B cell (primary cell): Measurements from ENCODE around the gene DPM1. TPM values are rescaled to one million over a fixed set of nuclear protein-coding genes. Genes with fewer than 3 reads are reported as not detected.
A peak's percentile ranks its signal among the peaks of the same experiment; 100 is the strongest.

Experiments used
- ATAC-seq: fragments of 200-7000 bp; cut with Tn5 transposase; one replicate; pipeline ENCODE4 v1.10.0; 2021; ENCODE audit warnings: low read depth, mild to moderate bottlenecking, moderate number of reproducible peaks, moderate library complexity
- CTCF ChIA-PET: fragments of 350-600 bp; sonication (Branson Sonifier 250); formaldehyde crosslinking; loops from one replicate; lab custom pipeline; 2021; ENCODE audit warnings: antibody characterized with exemption, inconsistent platforms; lab: Charles Lee
- POLR2A ChIA-PET: fragments of 350-600 bp; sonication (Branson Sonifier 250); formaldehyde crosslinking; loops from one replicate; lab custom pipeline; 2021; ENCODE audit warnings: antibody characterized with exemption; lab: Charles Lee
- DNase-seq: peaks from one replicate; pipeline ENCODE4 v3.0.0; 2013
- H2AFZ ChIP-seq: 2 replicates; pipeline ENCODE4 v1.6.1; 2012; ENCODE audit warnings: mild to moderate bottlenecking, low read depth, low read length; ENCODE audit not compliant: insufficient read depth, poor library complexity, severe bottlenecking
- H3K27ac ChIP-seq, 2 donors: 1 replicate in 1 of 2; 2 replicates in 1 of 2; pipeline ENCODE4 v1.5.1; 2012 to 2013; ENCODE audit warnings: low read length in 2 of 2, mild to moderate bottlenecking in 2 of 2, moderate library complexity in 1 of 2
- H3K27me3 ChIP-seq, 4 experiments: fragments of 200-600 bp in 1 of 4; sonication (generic) in 1 of 4; replicated peaks in 1 of 4; 1 replicate in 2 of 4; 2 replicates in 2 of 4; pipeline versions ENCODE4 v1.6.1 to v1.7.0; 2013 to 2016; ENCODE audit warnings: low read length in 3 of 4, mild to moderate bottlenecking in 2 of 4, mixed read lengths in 1 of 4, moderate library complexity in 1 of 4; ENCODE audit not compliant: insufficient read depth in 4 of 4, control insufficient read depth in 3 of 4; ENCODE audit errors: control extremely low read depth in 1 of 4
- H3K36me3 ChIP-seq, 2 experiments: replicated peaks in 1 of 2; 1 replicate in 1 of 2; 2 replicates in 1 of 2; pipeline versions ENCODE4 v1.6.1 to v1.7.1; 2013; ENCODE audit warnings: low read length in 1 of 2; ENCODE audit not compliant: insufficient read depth in 2 of 2, control insufficient read depth in 1 of 2; ENCODE audit errors: control extremely low read depth in 1 of 2, extremely low read depth in 1 of 2
- H3K4me1 ChIP-seq, 2 donors: fragments of 200-600 bp in 1 of 2; sonication (generic) in 1 of 2; 1 replicate in 1 of 2; 2 replicates in 1 of 2; pipeline versions ENCODE4 v1.5.1 to v1.6.1; 2013 to 2017; ENCODE audit warnings: low read length in 2 of 2; ENCODE audit not compliant: control insufficient read depth in 2 of 2, insufficient read depth in 2 of 2
- H3K4me2 ChIP-seq: replicated peaks from 2 replicates; pipeline ENCODE3; 2012; ENCODE audit warnings: mild to moderate bottlenecking, low read depth, low read length; ENCODE audit not compliant: poor library complexity, severe bottlenecking
- H3K4me3 ChIP-seq, 5 experiments: fragments of 200-600 bp in 1 of 5; sonication (generic) in 1 of 5; 1 replicate in 3 of 5; 2 replicates in 2 of 5; pipeline versions ENCODE4 v1.5.1 to v1.7.0; 2011 to 2016; ENCODE audit warnings: low read length in 4 of 5, mild to moderate bottlenecking in 4 of 5, low read depth in 2 of 5, control low read depth in 1 of 5, moderate library complexity in 1 of 5; ENCODE audit not compliant: insufficient read depth in 1 of 5; ENCODE audit errors: control extremely low read depth in 1 of 5, extremely low read depth in 1 of 5
- H3K79me2 ChIP-seq: fragments of 200-600 bp; sonication (generic); one replicate; pipeline ENCODE4 v1.6.0; 2016; ENCODE audit warnings: low read length; ENCODE audit not compliant: control insufficient read depth, insufficient read depth
- H3K9ac ChIP-seq: fragments of 200-600 bp; sonication (generic); 2 replicates; pipeline ENCODE4 v1.6.1; 2017; ENCODE audit warnings: mild to moderate bottlenecking, low read length, moderate library complexity
- H3K9me3 ChIP-seq, 3 donors: one replicate each; pipeline versions ENCODE4 v1.6.1 to v1.7.1; 2013; ENCODE audit warnings: low read length in 2 of 3; ENCODE audit not compliant: control insufficient read depth in 2 of 3, insufficient read depth in 1 of 3; ENCODE audit errors: control extremely low read depth in 1 of 3
- H4K20me1 ChIP-seq: 2 replicates; pipeline ENCODE4 v1.6.0; 2012; ENCODE audit warnings: mild to moderate bottlenecking, low read length; ENCODE audit not compliant: insufficient read depth, control insufficient read depth, poor library complexity, severe bottlenecking
- H3K27ac Mint-ChIP-seq: one replicate; pipeline ENCODE4 v1.8.0; 2021; ENCODE audit warnings: mixed read lengths
- H3K27me3 Mint-ChIP-seq: one replicate; pipeline ENCODE4 v1.8.0; 2021; ENCODE audit warnings: mixed read lengths
- H3K4me1 Mint-ChIP-seq: one replicate; pipeline ENCODE4 v1.8.0; 2021; ENCODE audit warnings: mixed read lengths
- H3K4me3 Mint-ChIP-seq: one replicate; pipeline ENCODE4 v1.8.0; 2021; ENCODE audit warnings: mixed read lengths
- H3K9me3 Mint-ChIP-seq: one replicate; pipeline ENCODE4 v1.8.0; 2022; ENCODE audit warnings: mixed read lengths; ENCODE audit not compliant: insufficient read depth
- EZH2 ChIP-seq: IDR thresholded peaks from 2 replicates; pipeline ENCODE4 v1.6.1; 2012; ENCODE audit warnings: borderline replicate concordance, low read depth, mild to moderate bottlenecking, moderate library complexity, low read length; ENCODE audit not compliant: insufficient read depth, poor library complexity, severe bottlenecking
- WGBS: methylation state at CpG from one replicate; pipeline ENCODE4 v1.1.5; 2013; ENCODE audit warnings: missing lambda C conversion rate; ENCODE audit not compliant: insufficient coverage; 5-methylcytosine and 5-hydroxymethylcytosine counted together
- intact Hi-C: fragments of 100-400 bp; cut with micrococcal nuclease; formaldehyde crosslinking; loops from one replicate; pipeline ENCODE4 v1.10.0; 2022
- polyA minus RNA-seq: library from RNA; depleted of rRNA, polyadenylated mRNA; stranded (reverse); fragments of >200 nt; gene quantifications from 2 replicates; pipeline ENCODE4 v1.2.3, GENCODE V29; 2012
- polyA plus RNA-seq: library from polyadenylated mRNA; depleted of rRNA; stranded (reverse); fragments of >200 nt; gene quantifications from 2 replicates; pipeline ENCODE4 v1.2.3, GENCODE V29; 2012
- total RNA-seq, 2 donors: library from RNA; stranded (reverse); fragments of 120-200 nt in 1 of 2; gene quantifications; 1 replicate in 1 of 2; 2 replicates in 1 of 2; pipeline versions ENCODE4 v1.2.3 to v1.2.4, GENCODE V29; 2013 to 2022
- TF ChIP-seq, protein P1 (sequence below): fragments of 200-600 bp; IDR thresholded peaks from one replicate; pipeline ENCODE4 v1.8.0; 2022; ENCODE audit warnings: antibody characterized with exemption, mild to moderate bottlenecking

DPM1 gene
- total RNA-seq (35.2 and 37.5 TPM in 2 replicates), polyA plus RNA-seq (13.4 and 48.0 TPM in 2 replicates), polyA minus RNA-seq (10.0 and 19.0 TPM in 2 replicates)
- total RNA-seq (2013) = 42.2 TPM

DNA sequence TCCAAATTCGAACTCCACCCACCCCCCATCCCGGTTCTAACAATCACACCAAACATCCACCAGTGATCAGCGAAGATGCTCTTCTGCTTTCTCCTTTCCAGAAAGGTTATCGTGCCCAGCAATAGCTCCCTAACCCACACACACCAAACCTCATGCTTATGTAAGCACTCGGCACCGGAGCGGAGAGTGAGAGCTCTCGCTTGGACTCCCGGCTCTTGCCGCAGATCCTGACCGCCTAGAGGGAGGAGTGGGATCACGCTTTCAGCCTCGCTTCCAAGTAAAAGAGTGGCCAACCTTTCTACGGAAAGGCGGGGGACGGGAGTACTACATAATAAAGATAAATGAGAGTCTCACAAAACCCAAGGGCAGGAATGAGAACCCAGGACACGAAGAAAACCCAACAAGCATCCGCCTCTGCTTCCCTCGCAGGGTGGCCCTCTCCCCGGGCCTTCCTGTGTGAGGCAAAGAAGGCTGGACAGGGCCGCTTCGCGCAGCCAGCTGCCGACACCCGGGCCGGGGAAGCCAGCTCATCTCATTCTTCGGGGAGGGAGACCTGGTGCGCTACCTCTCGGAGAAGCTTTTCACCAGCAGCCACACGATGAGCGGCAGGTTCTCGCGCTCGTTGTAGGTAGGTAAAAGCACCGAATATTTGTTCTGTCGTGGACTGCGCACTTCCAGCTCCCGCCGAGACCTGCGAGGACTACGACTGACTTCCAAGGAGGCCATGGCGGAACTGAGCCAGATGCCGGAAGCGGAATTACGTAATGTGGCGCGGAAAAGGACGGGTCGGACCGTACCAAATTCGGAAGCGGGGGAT is at the start of gene DPM1:
Gene DPM1 (minus strand): TSS at position 735 of the 817 bp plus-strand sequence. CDS start 9 bp downstream, at position 726.
- WGBS = under 1% methylated on average over 40 of the region's 52 CpGs
- Histone ChIP-seq H3K9ac (peak within 1 kb of the TSS; percentile 91), H3K4me2 (peak within 1 kb of the TSS; percentile 84), H3K27ac (peak within 1 kb of the TSS; percentile 81 to 99), H3K36me3 (peaks cover 3 to 24% of the 10 kb centered on the region in 2 experiments), H4K20me1 (peaks cover 18% of the 10 kb centered on the region), H3K9me3 (no peaks in the 10 kb centered on the region), H3K27me3 (no peaks in the 10 kb centered on the region), H3K4me3 (peak within 1 kb of the TSS; percentile 78 to 99 (median 86)), H3K4me1 (peaks cover 24 to 26% of the 10 kb centered on the region in 2 donors), H3K79me2 (peaks cover 80% of the 10 kb centered on the region), H2AFZ (peak within 1 kb of the TSS; percentile 95)
- Mint-ChIP-seq H3K4me3 (peak within 1 kb of the TSS; percentile 98), H3K9me3 (no peaks in the 10 kb centered on the region), H3K4me1 (peaks cover 40% of the 10 kb centered on the region), H3K27me3 (no peaks in the 10 kb centered on the region), H3K27ac (peak within 1 kb of the TSS; percentile 99)
- ATAC-seq = peak; percentile 85
- DNase-seq = no peak
- TF ChIP-seq, protein P1, sequence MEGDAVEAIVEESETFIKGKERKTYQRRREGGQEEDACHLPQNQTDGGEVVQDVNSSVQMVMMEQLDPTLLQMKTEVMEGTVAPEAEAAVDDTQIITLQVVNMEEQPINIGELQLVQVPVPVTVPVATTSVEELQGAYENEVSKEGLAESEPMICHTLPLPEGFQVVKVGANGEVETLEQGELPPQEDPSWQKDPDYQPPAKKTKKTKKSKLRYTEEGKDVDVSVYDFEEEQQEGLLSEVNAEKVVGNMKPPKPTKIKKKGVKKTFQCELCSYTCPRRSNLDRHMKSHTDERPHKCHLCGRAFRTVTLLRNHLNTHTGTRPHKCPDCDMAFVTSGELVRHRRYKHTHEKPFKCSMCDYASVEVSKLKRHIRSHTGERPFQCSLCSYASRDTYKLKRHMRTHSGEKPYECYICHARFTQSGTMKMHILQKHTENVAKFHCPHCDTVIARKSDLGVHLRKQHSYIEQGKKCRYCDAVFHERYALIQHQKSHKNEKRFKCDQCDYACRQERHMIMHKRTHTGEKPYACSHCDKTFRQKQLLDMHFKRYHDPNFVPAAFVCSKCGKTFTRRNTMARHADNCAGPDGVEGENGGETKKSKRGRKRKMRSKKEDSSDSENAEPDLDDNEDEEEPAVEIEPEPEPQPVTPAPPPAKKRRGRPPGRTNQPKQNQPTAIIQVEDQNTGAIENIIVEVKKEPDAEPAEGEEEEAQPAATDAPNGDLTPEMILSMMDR = no peak
- TF ChIP-seq EZH2 = no peak
- intact Hi-C loops = loop anchor here (1.0 kb wide), 4 partner anchors 27 to 227 kb away; partner anchors contain the start of genes ADNP and PARD6B
- CTCF ChIA-PET = interaction anchor here (0.6 to 3.0 kb wide), 12 partner anchors 23 to 428 kb away, joined by 3 to 36 read pairs (median 4); partner anchors contain the start of genes ADNP and BCAS4
- POLR2A ChIA-PET = interaction anchor here (0.6 to 2.1 kb wide), 8 partner anchors 27 to 1234 kb away, joined by 3 to 30 read pairs (median 7); partner anchors contain the start of genes ADNP, BCAS4 and ZFP64

DNA sequence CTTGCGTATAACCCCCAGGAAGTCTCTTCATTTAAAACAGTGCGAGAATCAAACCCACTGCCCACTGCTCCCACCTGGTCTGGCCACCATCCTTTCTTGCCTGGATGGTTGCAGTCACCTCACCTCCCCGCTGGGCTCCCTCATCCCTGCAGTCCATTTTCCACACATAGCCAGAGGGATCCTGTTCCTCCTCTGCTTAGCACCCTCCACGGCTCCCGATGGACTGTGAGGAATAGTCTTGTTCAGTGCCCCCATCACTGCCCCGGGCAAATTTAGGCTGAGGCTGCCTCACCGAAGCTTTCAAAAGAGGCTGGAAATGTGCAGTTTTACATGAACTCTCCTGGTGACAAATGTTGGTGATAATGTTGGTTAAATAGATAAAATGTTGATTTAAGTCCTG is 46.9 kb upstream of the DPM1 start:
- no peaks in the 10 kb centered on the region for H3K9me3 Mint-ChIP-seq
- Histone ChIP-seq H3K9me3 (peaks cover 0 to 2% (median 0%) of the 10 kb centered on the region in 3 donors), H3K27me3 (no peaks in the 10 kb centered on the region), H3K4me2 (no peak overlapping the region), H3K4me3 (no peak overlapping the region), H3K27ac (no peak overlapping the region), H3K79me2 (no peaks in the 10 kb centered on the region), H3K36me3 (peaks cover 0 to 4% of the 10 kb centered on the region in 2 experiments), H4K20me1 (peaks cover 8% of the 10 kb centered on the region), H2AFZ (no peak overlapping the region), H3K9ac (no peak overlapping the region), H3K4me1 (no peaks in the 10 kb centered on the region)
- DNase-seq (no peak), ATAC-seq (no peak)
- WGBS = 86% methylated on average over 6 of the region's 7 CpGs
- peaks cover 30% of the 10 kb centered on the region for H3K27me3 Mint-ChIP-seq
- POLR2A ChIA-PET = no interaction called here
- H3K4me3 Mint-ChIP-seq = no peak overlapping the region
- CTCF ChIA-PET = no interaction called here
- intact Hi-C loops = no loop called here
- no peaks in the 10 kb centered on the region for H3K4me1 Mint-ChIP-seq
- H3K27ac Mint-ChIP-seq = no peak overlapping the region
- TF ChIP-seq EZH2 = no peak
- TF ChIP-seq, protein P1 = no peak
